CD4-positive, alpha-beta T cell (primary cell): ENCODE results near the gene GART. TPM values are rescaled to one million over a fixed set of nuclear protein-coding genes. Genes with fewer than 3 reads are reported as not detected.
"Not testable (repeated sequence)": the region's sequence is repeated elsewhere in the genome, so short reads cannot be mapped to it uniquely, and the experiment has no call there.

Experiments
- ATAC-seq: fragments of 200-7000 bp; cut with Tn5 transposase; one replicate; pipeline ENCODE4 v1.10.0; 2022; ENCODE audit warnings: mild to moderate bottlenecking; ENCODE audit not compliant: poor library complexity
- CTCF ChIA-PET: fragments of 350-600 bp; sonication (Branson Sonifier 250); formaldehyde crosslinking; loops from one replicate; lab custom pipeline; 2021; ENCODE audit warnings: antibody characterized with exemption, inconsistent platforms; lab: Charles Lee
- POLR2A ChIA-PET: fragments of 350-600 bp; sonication (Branson Sonifier 250); formaldehyde crosslinking; loops from one replicate; lab custom pipeline; 2021; ENCODE audit warnings: antibody characterized with exemption, inconsistent platforms; lab: Charles Lee
- DNase-seq, 14 experiments: peaks; one replicate each; pipeline ENCODE4 v3.0.0-alpha.2; 2013 to 2020; ENCODE audit warnings: mixed read lengths in 2 of 14
- H3K27ac ChIP-seq, 2 donors: one replicate each; pipeline versions ENCODE4 v1.5.1 to v1.7.0; 2013; ENCODE audit warnings: low read length in 2 of 2, low read depth in 1 of 2, mild to moderate bottlenecking in 1 of 2
- H3K27me3 ChIP-seq, 2 experiments: 1 replicate in 1 of 2; 2 replicates in 1 of 2; pipeline versions ENCODE4 v1.6.1 to v1.7.0; 2013; ENCODE audit warnings: low read length in 2 of 2, control low read depth in 1 of 2, mild to moderate bottlenecking in 1 of 2, moderate library complexity in 1 of 2; ENCODE audit not compliant: insufficient read depth in 2 of 2, control insufficient read depth in 1 of 2
- H3K36me3 ChIP-seq: one replicate; pipeline ENCODE4 v1.6.1; 2013; ENCODE audit warnings: low read length, control low read depth; ENCODE audit not compliant: insufficient read depth
- H3K4me1 ChIP-seq: one replicate; pipeline ENCODE4 v1.6.1; 2013; ENCODE audit warnings: low read length, control low read depth; ENCODE audit not compliant: insufficient read depth
- H3K4me3 ChIP-seq: one replicate; pipeline ENCODE4 v1.5.1; 2013; ENCODE audit warnings: mild to moderate bottlenecking, low read length, moderate library complexity
- H3K9me3 ChIP-seq, 2 experiments: 1 replicate in 1 of 2; 2 replicates in 1 of 2; pipeline versions ENCODE4 v1.6.1 to v1.7.0; 2013; ENCODE audit warnings: low read length in 2 of 2, mild to moderate bottlenecking in 2 of 2, control low read depth in 1 of 2, moderate library complexity in 1 of 2; ENCODE audit not compliant: control insufficient read depth in 1 of 2, insufficient read depth in 1 of 2
- H3K27ac Mint-ChIP-seq: one replicate; pipeline ENCODE4 v1.8.0; 2020; ENCODE audit warnings: mixed read lengths
- H3K27me3 Mint-ChIP-seq: one replicate; pipeline ENCODE4 v1.8.0; 2021; ENCODE audit warnings: mixed read lengths
- H3K36me3 Mint-ChIP-seq: one replicate; pipeline ENCODE4 v1.8.0; 2021; ENCODE audit warnings: low read depth, mixed read lengths
- H3K4me1 Mint-ChIP-seq: one replicate; pipeline ENCODE4 v1.8.0; 2021; ENCODE audit warnings: low read depth, mixed read lengths
- H3K4me3 Mint-ChIP-seq: one replicate; pipeline ENCODE4 v1.8.0; 2020; ENCODE audit warnings: mild to moderate bottlenecking, mixed read lengths
- H3K9me3 Mint-ChIP-seq: one replicate; pipeline ENCODE4 v1.8.0; 2020; ENCODE audit warnings: mixed read lengths
- CTCF ChIP-seq: fragments of 200-600 bp; IDR thresholded peaks from one replicate; pipeline ENCODE4 v1.8.0; 2022; ENCODE audit warnings: antibody characterized with exemption, mild to moderate bottlenecking
- intact Hi-C, 2 experiments: fragments of 100-400 bp; cut with DNase I in 1 of 2; cut with micrococcal nuclease in 1 of 2; formaldehyde crosslinking; loops; one replicate each; pipeline versions ENCODE4 v1.15.1 to v1.9.0; 2023 to 2025; cut with DNase I, micrococcal nuclease
- total RNA-seq, 174 experiments: library from RNA in 2 of 174; stranded (reverse) in 2 of 174; gene quantifications; one replicate each; pipeline ENCODE4 v1.2.3 and lab custom pipeline; 2021 to 2026

Gene GART
- total RNA-seq, 2 experiments from 2014 or later = 21.8 to 25.5 TPM

DNA sequence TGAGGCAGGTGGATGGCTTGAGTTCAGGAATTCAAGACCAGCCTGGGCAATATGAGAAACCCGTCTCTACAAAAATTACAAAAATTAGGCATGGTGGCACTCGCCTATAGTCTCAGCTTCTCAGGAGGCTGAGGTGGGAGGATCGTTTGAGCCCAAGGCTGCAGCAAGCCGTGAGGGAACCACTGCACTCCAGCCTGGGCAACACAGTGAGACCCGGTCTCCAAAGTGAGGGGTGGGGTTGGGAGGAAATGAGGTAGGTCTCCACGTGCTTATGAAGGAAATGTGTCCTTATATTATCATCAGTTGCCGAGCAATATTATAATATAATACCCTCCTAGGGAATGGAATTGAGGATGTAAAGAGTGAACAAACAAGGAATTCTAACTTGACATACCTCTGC is 64.9 kb downstream of the GART start:
- peaks cover 22% of the 10 kb centered on the region for H3K4me1 ChIP-seq
- no peak for TF ChIP-seq CTCF
- no peak overlapping the region for H3K27ac ChIP-seq
- no peak overlapping the region for H3K4me3 ChIP-seq
- intact Hi-C loops = loop anchor here in 1 of 2 experiments (5.0 kb wide), 1 partner anchor 705 kb away; the partner anchor contains the start of gene PAXBP1
- ChIA-PET POLR2A (interaction anchor here (1.3 kb wide), 1 partner anchor 66 kb away, joined by 3 read pairs; the partner anchor contains the start of gene SON), CTCF (no interaction called here)
- Mint-ChIP-seq H3K27ac (peak overlapping the region; percentile 61), H3K4me1 (peaks cover 29% of the 10 kb centered on the region), H3K36me3 (peaks cover 12% of the 10 kb centered on the region), H3K27me3 (no peaks in the 10 kb centered on the region), H3K4me3 (peak overlapping the region; percentile 75), H3K9me3 (no peaks in the 10 kb centered on the region)
- H3K9me3 ChIP-seq = no peaks in the 10 kb centered on the region
- no peak for ATAC-seq
- DNase-seq = no peak
- H3K27me3 ChIP-seq = no peaks in the 10 kb centered on the region
- H3K36me3 ChIP-seq = no peaks in the 10 kb centered on the region

DNA sequence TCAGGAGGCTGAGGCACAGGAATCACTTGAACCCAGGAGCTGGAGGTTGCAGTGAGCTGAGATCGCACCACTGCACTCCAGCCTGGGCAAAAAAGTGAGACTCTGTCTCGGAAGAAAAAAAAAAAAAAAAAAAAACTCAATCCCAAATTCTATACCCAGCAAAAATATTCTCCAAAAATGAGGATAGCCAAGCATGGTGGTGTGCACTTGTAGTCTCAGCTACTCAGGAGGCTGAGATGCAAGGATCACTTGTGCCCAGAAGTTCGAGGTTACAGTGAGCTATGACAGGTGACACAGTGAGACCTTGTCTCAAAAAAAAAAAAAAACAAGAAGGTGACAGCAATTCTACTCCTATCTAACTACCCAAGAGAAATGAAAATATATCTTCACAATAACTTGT is 68.6 kb downstream of the GART start:
- no peaks in the 10 kb centered on the region for H3K27me3 Mint-ChIP-seq
- H3K9me3 ChIP-seq = no peaks in the 10 kb centered on the region
- H3K4me3 Mint-ChIP-seq = no peak overlapping the region
- H3K4me3 ChIP-seq = no peak overlapping the region
- H3K27me3 ChIP-seq = no peaks in the 10 kb centered on the region
- TF ChIP-seq CTCF = no peak
- peaks cover 9% of the 10 kb centered on the region for H3K36me3 Mint-ChIP-seq
- H3K4me1 ChIP-seq = peaks cover 10% of the 10 kb centered on the region
- H3K36me3 ChIP-seq = no peaks in the 10 kb centered on the region
- intact Hi-C loops = no loop called here
- no peak for DNase-seq
- ChIA-PET POLR2A (interaction anchor here (0.6 kb wide), 1 partner anchor 12 kb away, joined by 3 read pairs; no protein-coding TSS in a partner anchor), CTCF (no interaction called here)
- H3K9me3 Mint-ChIP-seq = no peaks in the 10 kb centered on the region
- no peak overlapping the region for H3K27ac ChIP-seq
- no peak overlapping the region for H3K27ac Mint-ChIP-seq
- no peak for ATAC-seq
- H3K4me1 Mint-ChIP-seq = peaks cover 24% of the 10 kb centered on the region

GRCh38 chr21:33470701-33471100 is 71.2 kb downstream of the GART start:
- H3K36me3 ChIP-seq = peaks cover 2% of the 10 kb centered on the region
- Mint-ChIP-seq H3K27me3 (no peaks in the 10 kb centered on the region), H3K4me3 (no peak overlapping the region), H3K4me1 (peaks cover 21% of the 10 kb centered on the region), H3K9me3 (no peaks in the 10 kb centered on the region), H3K27ac (no peak overlapping the region), H3K36me3 (peaks cover 30% of the 10 kb centered on the region)
- intact Hi-C loops = no loop called here
- H3K4me1 ChIP-seq = no peaks in the 10 kb centered on the region
- CTCF ChIA-PET = no interaction called here
- no peak for DNase-seq
- ATAC-seq = no peak
- H3K9me3 ChIP-seq = no peaks in the 10 kb centered on the region
- no peak for TF ChIP-seq CTCF
- H3K27me3 ChIP-seq = no peaks in the 10 kb centered on the region
- no peak overlapping the region for H3K4me3 ChIP-seq
- POLR2A ChIA-PET = no interaction called here
- H3K27ac ChIP-seq = no peak overlapping the region

- H3K36me3 ChIP-seq = peaks cover 16% of the 10 kb centered on the region
Measured at GRCh38 chr21:33469183-33469582, 72.7 kb downstream of the GART start.

More at GRCh38 chr21:33469183-33469582, 72.7 kb downstream of the GART start:
- peaks cover 41% of the 10 kb centered on the region for H3K36me3 Mint-ChIP-seq
- H3K4me1 Mint-ChIP-seq = peaks cover 21% of the 10 kb centered on the region
- DNase-seq, CTCF ChIA-PET, H3K27ac ChIP-seq, H3K27ac Mint-ChIP-seq, H3K27me3 ChIP-seq, H3K4me3 Mint-ChIP-seq, H3K9me3 Mint-ChIP-seq, ATAC-seq, H3K4me3 ChIP-seq, H3K4me1 ChIP-seq, intact Hi-C loops, H3K9me3 ChIP-seq, H3K27me3 Mint-ChIP-seq: not testable (repeated sequence)
- POLR2A ChIA-PET = interaction anchor here (0.7 to 1.4 kb wide), 2 partner anchors 11 to 107 kb away, joined by 3 to 4 read pairs; partner anchors contain the start of gene TMEM50B
